Activated T-helper 1 cell treated with Interleukin-2 at 50 U/mL for 16 hours (primary cell): Measurements from ENCODE around the gene LRRC46.
A peak's percentile ranks its signal among the peaks of the same experiment; 100 is the strongest.

Experiments
- DNase-seq: peaks from one replicate; pipeline ENCODE4 v3.0.0-alpha.2; 2020; ENCODE audit warnings: low read depth

Gene LRRC46

GRCh38 chr17:47810200-47810821 is 21.2 kb upstream of the LRRC46 start:
- DNase-seq: no peak

GRCh38 chr17:47810901-47811635 is 20.4 kb upstream of the LRRC46 start:
- no peak for DNase-seq

GRCh38 chr17:47811709-47812108 is 19.8 kb upstream of the LRRC46 start:
- DNase-seq: no peak

GRCh38 chr17:47812146-47812920 is 19.1 kb upstream of the LRRC46 start:
- DNase-seq: no peak

- DNase-seq: no peak
Measured at GRCh38 chr17:47813077-47813476, 18.4 kb upstream of the LRRC46 start.

GRCh38 chr17:47813512-47814031 is 17.9 kb upstream of the LRRC46 start:
- no peak for DNase-seq

- no peak for DNase-seq
Measured at GRCh38 chr17:47815106-47815918, 16.2 kb upstream of the LRRC46 start.

- no peak for DNase-seq
Measured at GRCh38 chr17:47816111-47816735, 15.2 kb upstream of the LRRC46 start.

- no peak for DNase-seq
Measured at GRCh38 chr17:47816947-47817346, 14.5 kb upstream of the LRRC46 start.

- no peak for DNase-seq
Measured at GRCh38 chr17:47818002-47818695, 13.3 kb upstream of the LRRC46 start.

GRCh38 chr17:47819475-47819874 is 12.0 kb upstream of the LRRC46 start:
- DNase-seq: no peak

GRCh38 chr17:47820033-47820789 is 11.3 kb upstream of the LRRC46 start:
- DNase-seq: no peak

GRCh38 chr17:47821031-47821423 is 10.4 kb upstream of the LRRC46 start:
- no peak for DNase-seq

GRCh38 chr17:47821424-47822391 is 9.8 kb upstream of the LRRC46 start, which contains the start of gene OSBPL7:
Gene OSBPL7 (minus strand): TSS chr17:47821794. CDS start chr17:47820278, 1,516 bp downstream.
- DNase-seq: peak; percentile 67

- DNase-seq: no peak
Measured at GRCh38 chr17:47822785-47823184, 8.7 kb upstream of the LRRC46 start.

- DNase-seq: no peak
Measured at GRCh38 chr17:47823519-47823918, 8.0 kb upstream of the LRRC46 start.

- peak; percentile 27 for DNase-seq
Measured at GRCh38 chr17:47829870-47830269, 1.6 kb upstream of the LRRC46 start.

- DNase-seq: no peak
Measured at GRCh38 chr17:47830396-47831002, 971 bp upstream of the LRRC46 start.
